PC-3 (cell line): Measurements from ENCODE around the gene GLRA2. TPM values are rescaled to one million over a fixed set of nuclear protein-coding genes. Genes with fewer than 3 reads are reported as not detected.

Experiments
- ATAC-seq: fragments of 200-7000 bp; cut with Tn5 transposase; 2 replicates; pipeline ENCODE4 v1.9.1; 2020; ENCODE audit warnings: mild to moderate bottlenecking, moderate library complexity
- BruUV-seq: library from RNA; stranded (reverse); fragments of 400-500 nt; replicated peaks from 2 replicates; lab custom pipeline; 2021; lab: Mats Ljungman, UMichigan
- CTCF ChIA-PET: fragments of 300-600 bp; sonication (Branson Sonifier 250); formaldehyde crosslinking; loops from one replicate; lab custom pipeline; 2022; ENCODE audit warnings: antibody characterized with exemption; lab: Charles Lee
- POLR2A ChIA-PET: fragments of 300-600 bp; sonication (Branson Sonifier 250); formaldehyde crosslinking; loops from one replicate; lab custom pipeline; 2022; ENCODE audit warnings: antibody characterized with exemption; ENCODE audit not compliant: unreplicated experiment; lab: Charles Lee
- DNase-seq: peaks from one replicate; pipeline ENCODE4 v3.0.0-alpha.2; 2015
- H2AFZ ChIP-seq: fragments of 300-600 bp; sonication (generic); 2 replicates; pipeline ENCODE4 v1.6.0; 2016; ENCODE audit warnings: antibody characterized with exemption, low read length
- H3F3A ChIP-seq: fragments of 300-600 bp; sonication (generic); one replicate; pipeline ENCODE4 v1.6.0; 2017; ENCODE audit warnings: antibody characterized with exemption, low read length, control low read depth, mild to moderate bottlenecking; ENCODE audit not compliant: unreplicated experiment
- H3K27ac ChIP-seq: fragments of 300-600 bp; sonication (generic); 2 replicates; pipeline ENCODE4 v1.5.1; 2016; ENCODE audit warnings: mild to moderate bottlenecking, low read length
- H3K27me3 ChIP-seq: fragments of 300-600 bp; sonication (generic); 2 replicates; pipeline ENCODE4 v1.6.1; 2016; ENCODE audit warnings: low read length, mixed read lengths
- H3K36me3 ChIP-seq: fragments of 300-600 bp; sonication (generic); 2 replicates; pipeline ENCODE4 v1.6.1; 2016; ENCODE audit warnings: low read depth, mixed run types, low read length, mixed read lengths
- H3K4me1 ChIP-seq: fragments of 300-600 bp; sonication (generic); 2 replicates; pipeline ENCODE4 v1.5.1; 2016; ENCODE audit warnings: low read length; ENCODE audit not compliant: insufficient read depth
- H3K4me2 ChIP-seq: fragments of 300-600 bp; sonication (generic); 2 replicates; pipeline ENCODE4 v1.6.0; 2016; ENCODE audit warnings: low read length
- H3K4me3 ChIP-seq: fragments of 300-600 bp; sonication (generic); 2 replicates; pipeline ENCODE4 v1.5.1; 2016; ENCODE audit warnings: mild to moderate bottlenecking, low read length, mixed read lengths
- H3K79me2 ChIP-seq: fragments of 300-600 bp; sonication (generic); 2 replicates; pipeline ENCODE4 v1.6.1; 2017; ENCODE audit warnings: low read length, mixed read lengths
- H3K9ac ChIP-seq: fragments of 300-600 bp; sonication (generic); 2 replicates; pipeline ENCODE4 v1.6.0; 2016; ENCODE audit warnings: mild to moderate bottlenecking, low read length
- H3K9me2 ChIP-seq: fragments of 300-600 bp; sonication (generic); replicated peaks from 2 replicates; pipeline ENCODE4 v1.6.1; 2016; ENCODE audit warnings: mixed run types, low read length, mixed read lengths
- H3K9me3 ChIP-seq: fragments of 300-600 bp; sonication (generic); 2 replicates; pipeline ENCODE4 v1.6.1; 2016; ENCODE audit warnings: low read length, mixed read lengths
- H4K20me1 ChIP-seq: fragments of 300-600 bp; sonication (generic); 2 replicates; pipeline ENCODE4 v1.6.1; 2016; ENCODE audit warnings: low read length, mixed read lengths
- CTCF ChIP-seq: fragments of 300-600 bp; sonication (generic); conservative IDR thresholded peaks from 2 replicates; pipeline ENCODE4 v1.5.1; 2017; ENCODE audit warnings: antibody characterized with exemption, low read depth, mild to moderate bottlenecking, low read length
- EZH2 ChIP-seq: fragments of 300-600 bp; sonication (generic); IDR thresholded peaks from one replicate; pipeline ENCODE4 v1.6.1; 2017; ENCODE audit warnings: antibody characterized with exemption, mild to moderate bottlenecking, low read length; ENCODE audit not compliant: unreplicated experiment
- EZH2phosphoT487 ChIP-seq: fragments of 300-600 bp; sonication (generic); IDR thresholded peaks from 2 replicates; pipeline ENCODE4 v1.6.1; 2018; ENCODE audit warnings: mild to moderate bottlenecking, antibody characterized with exemption, low read length, borderline replicate concordance
- intact Hi-C: fragments of 100-400 bp; cut with micrococcal nuclease; formaldehyde crosslinking; loops from 2 replicates; pipeline ENCODE4 v1.9.0; 2023
- total RNA-seq: library from RNA; depleted of rRNA; stranded (reverse); fragments of >200 nt; gene quantifications from 2 replicates; pipeline ENCODE4 v1.2.3, GENCODE V29; 2014

The GLRA2 gene
- total RNA-seq, 1 experiment from 2014 or later = not detected

DNA sequence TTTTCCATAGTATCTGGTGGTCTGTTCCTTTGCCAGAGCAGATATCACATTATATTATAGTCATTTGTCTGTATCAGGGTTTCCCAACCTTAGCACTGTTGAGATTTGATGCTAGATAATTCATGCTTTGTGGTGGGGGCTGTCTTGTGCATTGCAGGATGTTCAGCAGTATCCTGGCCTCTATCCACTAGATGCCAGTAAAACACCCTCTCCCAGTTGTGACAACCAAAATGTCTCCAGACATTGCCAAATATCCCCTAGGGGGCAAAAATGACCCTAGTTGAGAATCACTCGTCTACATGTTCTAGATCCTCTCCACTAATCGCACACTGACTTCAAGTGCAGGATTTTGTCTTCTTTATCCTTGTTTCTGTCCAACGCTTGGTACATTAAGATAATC, 182.8 kb downstream of the GLRA2 start:
- ChIA-PET CTCF (no interaction called here), POLR2A (no interaction called here)
- no peaks in the 10 kb centered on the region for H3K9me3 ChIP-seq
- no TSS peak for BruUV-seq
- H3K4me3 ChIP-seq = no peak overlapping the region
- no peaks in the 10 kb centered on the region for H3F3A ChIP-seq
- no peak overlapping the region for H2AFZ ChIP-seq
- H3K4me1 ChIP-seq = peaks cover 3% of the 10 kb centered on the region
- DNase-seq (peak; percentile 37), ATAC-seq (no peak; the same call in 1 of the 2 replicates)
- no peak overlapping the region for H3K27ac ChIP-seq
- H3K4me2 ChIP-seq = no peak overlapping the region
- no peaks in the 10 kb centered on the region for H3K79me2 ChIP-seq
- H4K20me1 ChIP-seq = no peaks in the 10 kb centered on the region
- intact Hi-C loops = loop anchor here (10.0 kb wide), 1 partner anchor 253 kb away; no protein-coding TSS in a partner anchor
- TF ChIP-seq EZH2phosphoT487 (no peak), EZH2 (no peak), CTCF (peak; percentile 44)
- H3K9me2 ChIP-seq = no peaks in the 10 kb centered on the region
- H3K27me3 ChIP-seq = no peaks in the 10 kb centered on the region
- H3K36me3 ChIP-seq = no peaks in the 10 kb centered on the region
- no peak overlapping the region for H3K9ac ChIP-seq

DNA sequence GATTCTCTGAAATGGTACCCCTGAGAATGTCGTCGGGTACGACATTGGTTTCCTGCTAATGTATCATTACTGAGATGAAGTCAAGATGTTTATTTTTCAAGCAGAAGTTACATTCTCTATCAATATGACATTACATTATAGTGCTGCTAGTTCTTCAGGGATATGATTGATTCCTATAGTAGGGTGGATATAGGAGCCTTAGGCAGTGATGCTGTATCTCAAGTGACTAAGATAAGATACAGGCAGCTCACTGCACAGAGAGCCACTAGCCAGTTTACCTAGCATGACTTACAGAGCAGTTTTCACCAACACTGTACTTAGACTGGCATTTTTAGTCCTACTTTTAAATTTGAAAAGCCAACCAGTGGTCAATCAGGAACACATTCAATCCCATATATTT, 188.6 kb downstream of the GLRA2 start:
- POLR2A ChIA-PET = no interaction called here
- Histone ChIP-seq H3K9me2 (no peaks in the 10 kb centered on the region), H3K27ac (no peak overlapping the region), H3K4me2 (peak overlapping the region; percentile 40; the same call in 1 of the 2 replicates), H3F3A (no peaks in the 10 kb centered on the region), H3K4me3 (no peak overlapping the region), H3K9me3 (no peaks in the 10 kb centered on the region), H2AFZ (no peak overlapping the region), H3K4me1 (peaks cover 17% of the 10 kb centered on the region), H3K27me3 (no peaks in the 10 kb centered on the region), H3K79me2 (no peaks in the 10 kb centered on the region), H3K9ac (no peak overlapping the region), H3K36me3 (no peaks in the 10 kb centered on the region), H4K20me1 (no peaks in the 10 kb centered on the region)
- intact Hi-C loops = loop anchor here (5.0 to 10.0 kb wide), 2 partner anchors 247 to 524 kb away; no protein-coding TSS in a partner anchor
- DNase-seq (no peak), ATAC-seq (peak; percentile 22; the same call in 1 of the 2 replicates)
- TF ChIP-seq EZH2 (no peak), EZH2phosphoT487 (no peak), CTCF (no peak)
- CTCF ChIA-PET = no interaction called here
- no TSS peak for BruUV-seq

GRCh38 chrX:14718403-14718802, 189.1 kb downstream of the GLRA2 start:
- Histone ChIP-seq H3K9me2 (no peaks in the 10 kb centered on the region), H3K79me2 (no peaks in the 10 kb centered on the region), H3K36me3 (no peaks in the 10 kb centered on the region), H3K4me2 (no peak overlapping the region), H3K4me3 (no peak overlapping the region), H3F3A (no peaks in the 10 kb centered on the region), H2AFZ (no peak overlapping the region), H3K4me1 (peaks cover 17% of the 10 kb centered on the region), H3K9ac (no peak overlapping the region), H3K27ac (no peak overlapping the region), H3K9me3 (no peaks in the 10 kb centered on the region), H4K20me1 (no peaks in the 10 kb centered on the region), H3K27me3 (no peaks in the 10 kb centered on the region)
- intact Hi-C loops = loop anchor here (5.0 to 10.0 kb wide), 2 partner anchors 246 to 524 kb away; no protein-coding TSS in a partner anchor
- CTCF ChIA-PET = no interaction called here
- TF ChIP-seq EZH2phosphoT487 (no peak), CTCF (no peak), EZH2 (no peak)
- BruUV-seq = no TSS peak
- ATAC-seq (peak; percentile 35), DNase-seq (peak; percentile 5)
- POLR2A ChIA-PET = no interaction called here
